HL-60 (cell line): Measurements from ENCODE around the gene MOAP1.
"Not testable (repeated sequence)": the region's sequence is repeated elsewhere in the genome, so short reads cannot be mapped to it uniquely, and the experiment has no call there.

ENCODE experiments used
- GABPA ChIP-seq: IDR thresholded peaks from 2 replicates; pipeline ENCODE4 v1.6.1; 2012; ENCODE audit warnings: low read depth
- POLR2AphosphoS5 ChIP-seq: IDR thresholded peaks from 2 replicates; pipeline ENCODE4 v1.6.1; 2012; ENCODE audit warnings: low read depth
- TF ChIP-seq, protein P1 (sequence below): IDR thresholded peaks from one replicate; pipeline ENCODE4 v1.5.1; 2011; ENCODE audit warnings: low read length, control low read depth, inconsistent platforms; ENCODE audit not compliant: insufficient read depth

DNA sequence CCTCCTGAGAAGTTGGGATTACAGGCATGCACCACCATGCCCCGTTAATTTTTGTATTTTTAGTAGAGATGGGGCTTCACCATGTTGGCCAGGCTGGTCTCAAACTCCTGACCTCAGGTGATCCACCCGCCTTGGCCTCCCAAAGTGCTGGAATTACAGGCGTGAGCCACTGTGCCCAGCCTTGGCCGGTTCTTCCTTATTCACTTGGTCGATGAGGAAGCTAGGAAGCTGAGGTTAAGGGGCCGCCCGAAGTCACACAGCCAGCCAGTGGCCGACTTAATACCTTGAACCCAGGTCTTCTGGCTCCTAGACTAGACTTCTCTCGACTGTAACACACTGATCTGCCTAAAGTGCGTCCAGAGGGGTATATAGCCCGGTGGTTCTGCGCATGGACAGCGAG is 48.2 kb downstream of the MOAP1 start:
- TF ChIP-seq, protein P1, sequence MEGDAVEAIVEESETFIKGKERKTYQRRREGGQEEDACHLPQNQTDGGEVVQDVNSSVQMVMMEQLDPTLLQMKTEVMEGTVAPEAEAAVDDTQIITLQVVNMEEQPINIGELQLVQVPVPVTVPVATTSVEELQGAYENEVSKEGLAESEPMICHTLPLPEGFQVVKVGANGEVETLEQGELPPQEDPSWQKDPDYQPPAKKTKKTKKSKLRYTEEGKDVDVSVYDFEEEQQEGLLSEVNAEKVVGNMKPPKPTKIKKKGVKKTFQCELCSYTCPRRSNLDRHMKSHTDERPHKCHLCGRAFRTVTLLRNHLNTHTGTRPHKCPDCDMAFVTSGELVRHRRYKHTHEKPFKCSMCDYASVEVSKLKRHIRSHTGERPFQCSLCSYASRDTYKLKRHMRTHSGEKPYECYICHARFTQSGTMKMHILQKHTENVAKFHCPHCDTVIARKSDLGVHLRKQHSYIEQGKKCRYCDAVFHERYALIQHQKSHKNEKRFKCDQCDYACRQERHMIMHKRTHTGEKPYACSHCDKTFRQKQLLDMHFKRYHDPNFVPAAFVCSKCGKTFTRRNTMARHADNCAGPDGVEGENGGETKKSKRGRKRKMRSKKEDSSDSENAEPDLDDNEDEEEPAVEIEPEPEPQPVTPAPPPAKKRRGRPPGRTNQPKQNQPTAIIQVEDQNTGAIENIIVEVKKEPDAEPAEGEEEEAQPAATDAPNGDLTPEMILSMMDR: not testable (repeated sequence)
- TF ChIP-seq POLR2AphosphoS5, GABPA: not testable (repeated sequence)
